ENCODE results near the gene SVOP. TPM values are rescaled to one million over a fixed set of nuclear protein-coding genes. Genes with fewer than 3 reads are reported as not detected.

SVOP gene
- not detected in 5 replicates for total RNA-seq (2022; extraction: Qiagen RNA extraction; ENCODE audit: low read depth)

DNA sequence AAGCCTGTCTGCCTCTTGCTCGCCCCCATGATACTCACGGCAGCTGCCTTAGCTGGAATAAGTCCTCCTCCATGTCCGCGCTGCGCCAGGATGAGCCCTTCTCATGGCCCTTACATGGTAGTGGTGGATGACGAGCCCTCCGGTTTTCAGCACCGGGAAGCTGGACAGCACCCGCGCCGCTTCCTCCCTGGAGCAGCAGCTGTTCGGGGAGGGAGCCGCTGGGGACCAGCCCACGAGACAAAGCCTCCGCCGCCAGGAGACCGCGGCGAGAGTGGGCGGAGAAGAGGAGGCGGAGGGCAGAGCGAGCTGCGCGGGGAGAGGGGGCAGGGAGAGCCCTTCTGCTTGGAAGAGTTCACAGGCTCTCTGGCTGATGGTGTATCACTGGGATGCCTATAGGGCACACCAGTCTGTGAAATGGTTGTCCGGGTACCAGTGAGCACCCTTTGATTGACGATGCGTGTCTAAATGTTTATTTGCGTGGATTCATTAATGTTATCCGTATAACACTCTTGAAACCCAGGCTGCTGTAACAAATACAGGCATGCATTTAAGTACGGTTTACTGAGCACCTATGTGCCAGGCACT is at the start of gene SVOP:
Gene SVOP (minus strand): TSS at position 273 of the 585 bp plus-strand sequence. CDS start 200 bp downstream, at position 73.

GRCh38 chr12:109052414-109053323 is 31.8 kb upstream of the SVOP start, which contains the start of gene USP30:
TSS of gene USP30 (plus strand) at chr12:109052576. CDS start at chr12:109052679, 103 bp downstream.

DNA sequence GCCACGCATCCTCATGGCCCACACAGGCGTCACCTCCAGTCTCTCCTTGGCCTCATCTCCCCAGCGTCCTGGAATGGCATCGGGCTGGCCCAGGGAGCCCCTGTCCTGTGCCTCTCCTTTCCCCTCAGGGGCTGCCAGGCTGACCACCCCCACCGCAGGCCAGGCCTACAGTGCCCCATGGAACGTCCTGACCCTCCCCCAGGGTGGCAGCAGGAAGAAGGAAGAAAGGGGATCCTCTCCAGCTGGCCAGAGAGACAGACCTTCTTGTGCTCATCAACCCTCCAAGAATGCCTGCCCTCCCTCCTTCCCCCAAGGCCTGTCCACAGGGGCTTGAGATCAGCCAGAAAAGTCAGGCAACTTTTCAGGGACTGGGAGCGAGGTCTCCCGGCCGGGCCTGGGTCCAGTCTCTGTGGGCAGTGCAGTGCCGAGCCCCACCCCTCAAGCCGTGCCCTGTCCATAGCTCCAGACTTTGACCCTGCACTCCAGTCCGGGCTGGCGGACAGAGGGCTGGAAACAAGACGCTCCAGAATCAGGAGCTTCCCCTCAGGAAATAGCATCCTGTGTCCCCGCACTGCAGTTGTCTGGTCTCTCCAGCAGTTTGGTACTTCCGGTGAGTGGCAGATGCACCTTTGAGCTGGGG is 141.1 kb downstream of the SVOP start, which contains the start of gene DAO:
Gene DAO (plus strand): TSS at position 478 of the 640 bp plus-strand sequence. CDS start 4,915 bp downstream, outside the sequence.

Other genes with a start within 250 kb of the SVOP start
- gene SSH1, start 163.5 kb downstream of the SVOP start, total RNA-seq (2022; extraction: Qiagen RNA extraction; ENCODE audit: low read depth): 16.3 to 26.4 TPM (median 19.0 TPM) in 5 replicates
- gene DAO, start 141.0 kb downstream of the SVOP start, total RNA-seq (2022; extraction: Qiagen RNA extraction; ENCODE audit: low read depth): not detected in 5 replicates
- gene USP30, start 31.5 kb upstream of the SVOP start, total RNA-seq (2022; extraction: Qiagen RNA extraction; ENCODE audit: low read depth): 5.8 to 9.7 TPM (median 9.0 TPM) in 5 replicates
- 46.7 to 50.6 TPM (median 49.9 TPM) in 5 replicates for gene ALKBH2, start 72.4 kb upstream of the SVOP start, total RNA-seq (2022; extraction: Qiagen RNA extraction; ENCODE audit: low read depth)
- 88.3 to 90.5 TPM (median 89.3 TPM) in 5 replicates for gene UNG, start 76.5 kb upstream of the SVOP start, total RNA-seq (2022; extraction: Qiagen RNA extraction; ENCODE audit: low read depth)
- gene ACACB, start 95.5 kb upstream of the SVOP start, total RNA-seq (2022; extraction: Qiagen RNA extraction; ENCODE audit: low read depth): 4.4 to 8.0 TPM (median 6.8 TPM) in 5 replicates

All from A549 treated with CpdA at 1 μM for 4 hours (cell line).